GM19467 (cell line): ENCODE results near the gene MANSC4.

Experiments used
- ATAC-seq: cut with Tn5 transposase; IDR thresholded peaks from one replicate; pipeline ENCODE4 v1.9.1; 2021; ENCODE audit warnings: mild to moderate bottlenecking, moderate library complexity; ENCODE audit not compliant: unreplicated experiment

MANSC4 gene

GRCh38 chr12:27801630-27802029, 21.6 kb upstream of the MANSC4 start:
- ATAC-seq: no peak

GRCh38 chr12:27800819-27801218, 20.8 kb upstream of the MANSC4 start:
- ATAC-seq: no peak

GRCh38 chr12:27797301-27798025, 17.4 kb upstream of the MANSC4 start:
- no peak for ATAC-seq

- ATAC-seq: no peak
Measured at GRCh38 chr12:27796128-27796527, 16.1 kb upstream of the MANSC4 start.

GRCh38 chr12:27794818-27795584, 15.0 kb upstream of the MANSC4 start:
- no peak for ATAC-seq

GRCh38 chr12:27790179-27790578, 10.1 kb upstream of the MANSC4 start:
- no peak for ATAC-seq

- no peak for ATAC-seq
Measured at GRCh38 chr12:27787559-27787958, 7.5 kb upstream of the MANSC4 start.

GRCh38 chr12:27785882-27786570, 6.0 kb upstream of the MANSC4 start:
- no peak for ATAC-seq

- no peak for ATAC-seq
Measured at GRCh38 chr12:27782481-27782880, 2.4 kb upstream of the MANSC4 start.

GRCh38 chr12:27781680-27782079, 1.6 kb upstream of the MANSC4 start:
- no peak for ATAC-seq

- peak; percentile 29 for ATAC-seq
Measured at GRCh38 chr12:27780612-27781408, 774 bp upstream of the MANSC4 start.

- ATAC-seq: peak; percentile 7
Measured at GRCh38 chr12:27779416-27779919, 568 bp downstream of the MANSC4 start.

GRCh38 chr12:27778206-27778605, 1.8 kb downstream of the MANSC4 start:
- no peak for ATAC-seq

GRCh38 chr12:27777141-27777540, 2.9 kb downstream of the MANSC4 start:
- ATAC-seq: no peak

GRCh38 chr12:27772328-27773049, 7.5 kb downstream of the MANSC4 start:
- no peak for ATAC-seq

- ATAC-seq: no peak
Measured at GRCh38 chr12:27771481-27772327, 8.3 kb downstream of the MANSC4 start.

GRCh38 chr12:27769142-27769673, 10.8 kb downstream of the MANSC4 start:
- ATAC-seq: no peak

GRCh38 chr12:27766587-27766986, 13.4 kb downstream of the MANSC4 start:
- ATAC-seq: no peak

- ATAC-seq: no peak
Measured at GRCh38 chr12:27762757-27763156, 17.3 kb downstream of the MANSC4 start.
